ENCODE results near the gene CSMD2.
"Not testable (repeated sequence)": the region's sequence is repeated elsewhere in the genome, so short reads cannot be mapped to it uniquely, and the experiment has no call there.

CSMD2 gene

DNA sequence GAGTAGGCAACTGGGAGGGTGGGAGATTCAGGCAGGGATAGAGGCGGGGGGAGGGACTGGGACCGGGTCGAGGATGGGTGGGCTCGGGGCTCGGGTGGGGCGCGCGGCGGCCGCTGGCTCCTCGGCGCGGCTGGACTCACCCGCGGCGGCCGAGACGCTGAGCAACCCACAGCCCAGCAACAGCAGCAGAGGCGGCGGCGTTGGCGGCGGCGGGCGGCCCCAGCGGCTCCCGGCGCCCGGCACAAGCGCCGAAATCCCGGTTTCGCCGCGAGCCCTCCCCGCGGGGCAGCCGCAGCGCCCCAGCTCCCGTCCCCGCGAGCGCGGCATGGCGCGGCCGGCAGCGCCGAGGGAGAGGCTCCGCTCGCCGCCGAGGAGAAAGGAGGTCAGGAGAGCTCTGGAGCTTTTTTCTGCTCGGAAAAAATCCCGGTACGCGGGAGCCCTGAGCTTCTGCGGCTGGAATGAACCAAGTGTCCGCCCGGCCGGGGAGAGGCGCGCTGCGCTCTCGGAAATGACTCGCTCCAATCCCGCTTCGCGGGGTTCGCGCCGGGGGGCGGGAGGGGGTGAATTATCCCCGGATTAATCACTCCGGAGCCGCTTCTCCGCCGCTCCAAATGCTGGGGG is at the start of gene CSMD2:
TSS of gene CSMD2 (minus strand) at position 460 of the 621 bp plus-strand sequence. CDS start at position 327, 133 bp downstream.
- DNase-seq, result no peak

- no peak for DNase-seq
Measured at GRCh38 chr1:34213956-34214355, 48.9 kb upstream of the CSMD2 start.

DNA sequence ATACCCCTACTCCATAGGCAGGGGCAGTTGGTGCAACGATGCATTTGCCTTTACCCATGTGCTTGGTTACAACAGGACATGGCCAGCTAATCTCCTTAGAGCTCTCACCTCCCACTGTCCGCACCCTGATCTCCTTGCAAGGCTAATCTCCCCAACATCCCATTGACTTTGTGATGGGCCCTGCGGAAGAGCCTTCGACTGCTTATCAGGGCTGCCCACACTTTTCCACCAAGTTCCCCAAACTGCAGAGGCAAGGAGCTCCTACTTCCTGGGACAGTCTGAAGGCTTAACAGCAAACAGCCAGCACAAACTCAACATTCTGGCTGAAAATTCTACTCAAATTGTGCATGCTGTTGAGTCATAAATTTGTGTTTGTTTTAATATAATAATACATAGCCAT is 47.6 kb upstream of the CSMD2 start:
- DNase-seq, result no peak

- DNase-seq, result no peak
Measured at GRCh38 chr1:34199927-34200326, 34.9 kb upstream of the CSMD2 start.

DNA sequence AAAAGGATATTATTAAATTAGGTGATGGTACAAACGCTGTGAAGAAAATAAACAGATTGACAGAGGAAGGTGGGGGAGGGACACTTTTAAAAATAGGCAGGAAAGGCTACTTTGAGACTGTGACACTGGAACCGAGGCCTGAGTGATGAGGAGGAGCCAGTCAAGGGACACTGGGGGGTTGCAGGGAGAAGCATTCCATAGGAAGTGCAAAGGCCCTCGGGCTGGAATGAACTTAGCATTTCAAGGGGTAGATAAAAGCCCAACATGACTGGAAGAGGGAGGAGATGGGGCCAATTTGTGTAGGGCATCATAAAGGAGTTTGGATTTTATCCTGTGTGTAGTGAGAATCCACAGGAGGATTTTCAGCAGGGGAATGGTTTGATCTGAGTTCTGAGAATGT is 27.6 kb upstream of the CSMD2 start:
- no peak for DNase-seq

DNA sequence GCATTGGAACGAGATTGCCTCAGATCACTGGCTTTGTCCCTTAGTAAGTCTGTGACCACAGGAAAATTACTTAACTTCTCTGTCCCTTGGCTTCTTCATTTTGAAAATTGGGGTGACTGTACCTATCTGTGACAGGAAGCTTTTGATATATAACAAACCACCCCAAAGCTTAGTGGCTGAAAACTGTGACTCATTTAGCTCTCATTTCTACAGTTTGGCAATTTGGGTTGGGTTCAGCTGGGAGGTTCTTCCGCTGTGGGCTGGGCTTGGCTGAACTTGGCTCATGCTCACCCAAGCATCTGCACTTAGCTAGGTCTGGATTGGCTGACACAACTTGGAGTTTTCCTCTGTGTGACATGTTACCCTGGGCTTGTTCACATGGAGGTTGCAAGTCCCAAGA is 25.7 kb upstream of the CSMD2 start:
- DNase-seq, result no peak

DNA sequence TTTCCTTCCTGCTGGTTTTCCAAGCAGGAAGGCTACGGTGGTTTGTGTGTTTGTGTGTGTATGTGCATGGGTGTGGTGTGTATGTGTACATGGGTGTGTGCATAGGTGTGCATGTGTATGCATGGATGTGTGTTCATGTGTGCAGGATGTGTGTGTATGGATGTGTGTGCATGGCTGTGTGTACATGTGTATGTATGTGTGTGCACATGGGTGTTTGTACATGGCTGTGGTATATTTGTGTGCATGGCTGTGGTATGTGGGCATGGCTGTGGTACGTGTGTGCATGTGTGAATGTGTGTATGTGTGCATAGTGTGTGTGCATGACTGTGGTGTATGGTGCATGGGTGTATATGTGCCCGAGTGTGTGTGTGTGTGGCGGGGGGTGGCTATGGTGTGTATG is 24.0 kb upstream of the CSMD2 start:
- no peak for DNase-seq

GRCh38 chr1:34188418-34188817 is 23.4 kb upstream of the CSMD2 start:
- DNase-seq, result no peak

DNA sequence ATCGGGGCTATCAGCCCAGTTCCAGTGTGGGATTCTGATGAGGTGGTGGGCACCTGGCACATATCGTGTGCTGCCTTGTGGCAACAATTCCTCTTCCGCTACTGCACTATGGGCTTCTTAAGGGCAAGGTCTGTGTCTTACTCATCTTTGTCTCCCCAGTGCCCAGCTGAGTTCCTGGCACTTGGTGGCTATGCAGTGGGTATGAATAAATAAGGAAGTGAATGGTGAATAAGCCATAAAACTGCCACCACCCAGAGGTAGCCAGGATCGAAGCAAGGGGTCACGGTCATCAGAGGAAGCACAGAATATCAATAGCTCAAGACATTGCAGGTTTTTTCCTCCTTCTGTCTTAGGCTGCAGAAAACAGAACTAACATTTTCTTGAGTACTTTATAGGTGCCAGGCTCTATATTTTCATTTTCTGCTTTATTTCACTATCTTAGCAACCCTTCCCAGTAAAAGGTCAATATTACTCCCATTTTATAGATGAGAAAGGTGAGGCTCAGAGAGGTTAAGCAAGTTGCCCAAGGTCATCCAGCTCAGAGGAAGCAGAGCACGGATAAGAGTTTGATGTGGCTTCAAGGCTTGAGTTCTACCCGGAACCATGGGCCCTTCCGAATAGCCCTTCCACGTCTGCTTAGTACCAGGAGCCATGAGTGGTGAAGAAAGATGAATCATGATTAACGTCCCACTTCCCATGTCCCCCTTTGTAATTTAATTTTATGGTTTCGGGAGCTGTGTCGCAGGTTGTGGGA is 21.9 kb upstream of the CSMD2 start:
- no peak for DNase-seq

- not testable (repeated sequence) for DNase-seq
Measured at GRCh38 chr1:34183381-34183780, 18.4 kb upstream of the CSMD2 start.

DNA sequence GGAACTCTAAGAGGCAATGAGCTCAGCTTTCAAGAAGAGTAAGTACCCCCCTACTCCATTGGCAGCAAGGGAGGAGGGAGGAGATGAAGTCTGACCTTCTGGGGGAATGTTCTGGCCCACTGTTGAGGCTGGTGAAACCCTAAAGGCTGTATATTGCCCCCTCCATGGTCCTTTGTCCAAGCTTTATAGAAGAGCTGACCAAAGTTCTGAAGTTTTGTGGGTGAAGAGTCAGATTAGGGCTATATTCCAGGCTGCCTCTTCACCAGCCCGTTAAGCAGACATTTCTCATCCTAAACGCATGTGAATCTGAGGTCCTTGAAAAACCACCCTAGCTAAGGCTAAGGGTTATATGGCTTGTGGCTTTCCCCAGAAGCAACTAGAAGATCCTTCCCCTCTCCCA is 13.0 kb upstream of the CSMD2 start:
- DNase-seq, result no peak

DNA sequence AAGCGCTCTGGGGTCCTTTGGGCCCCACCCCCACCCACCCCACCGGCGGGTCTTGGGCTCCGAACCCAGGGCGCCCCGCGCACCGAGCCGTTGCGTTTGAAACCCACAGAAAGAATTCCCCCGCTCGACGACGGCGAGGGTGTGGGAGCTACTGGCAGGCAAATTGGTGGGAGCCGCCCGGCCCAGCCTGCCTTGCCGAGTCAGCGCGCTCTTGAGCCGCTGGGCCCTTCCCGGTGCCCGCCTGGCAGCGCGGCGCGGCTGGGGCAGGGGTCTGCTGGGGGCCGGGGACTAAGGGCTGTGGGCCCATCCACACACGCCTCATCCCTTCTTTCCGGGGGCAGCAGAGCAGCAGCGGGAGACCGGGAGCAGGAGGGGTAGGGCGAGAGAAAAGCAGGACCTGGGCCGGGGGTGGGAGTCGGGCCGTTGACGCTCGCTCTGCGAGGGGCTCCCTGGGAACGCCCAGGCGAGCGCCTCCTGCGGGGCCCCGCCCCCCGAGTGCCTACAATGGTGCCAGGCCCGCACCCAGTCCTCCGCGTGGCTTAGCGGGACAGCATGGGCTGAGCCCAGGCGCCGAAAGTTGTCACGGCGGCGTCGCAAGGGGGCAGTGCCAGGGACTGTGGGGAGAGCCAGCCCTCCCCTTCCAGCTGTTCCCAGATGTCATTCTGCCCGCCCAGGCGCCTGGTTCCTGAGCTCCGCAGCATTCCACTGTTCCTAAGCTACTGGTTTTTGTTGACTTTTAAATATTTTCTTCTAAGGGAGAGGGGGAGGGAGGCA is 12.0 kb upstream of the CSMD2 start, which contains the start of gene C1orf94:
TSS of gene C1orf94 (plus strand) at position 78 of the 774 bp plus-strand sequence. CDS start 883 bp downstream, outside the sequence.
- DNase-seq, result no peak

- DNase-seq, result no peak
Measured at GRCh38 chr1:34175744-34176143, 10.7 kb upstream of the CSMD2 start.

DNA sequence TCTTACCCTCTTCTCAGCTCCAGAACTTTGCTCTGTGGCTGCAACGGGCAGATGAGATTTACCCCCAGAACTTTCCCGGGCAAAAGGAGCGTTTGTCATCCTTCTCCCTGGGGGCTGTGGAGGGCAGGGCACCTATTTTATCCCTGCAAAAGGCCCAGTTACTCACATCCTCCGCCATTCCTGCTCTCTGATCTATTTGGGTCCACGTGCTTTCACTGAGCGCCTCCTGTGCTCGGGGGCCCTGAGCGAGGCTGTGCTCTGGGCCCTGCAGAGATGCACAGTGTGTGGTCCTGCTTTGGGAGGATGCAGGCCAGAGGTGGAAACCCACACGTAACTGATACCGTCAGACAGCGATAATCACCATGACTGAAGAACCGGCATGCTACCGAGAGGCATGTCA is 2.4 kb upstream of the CSMD2 start:
- DNase-seq, result no peak

DNA sequence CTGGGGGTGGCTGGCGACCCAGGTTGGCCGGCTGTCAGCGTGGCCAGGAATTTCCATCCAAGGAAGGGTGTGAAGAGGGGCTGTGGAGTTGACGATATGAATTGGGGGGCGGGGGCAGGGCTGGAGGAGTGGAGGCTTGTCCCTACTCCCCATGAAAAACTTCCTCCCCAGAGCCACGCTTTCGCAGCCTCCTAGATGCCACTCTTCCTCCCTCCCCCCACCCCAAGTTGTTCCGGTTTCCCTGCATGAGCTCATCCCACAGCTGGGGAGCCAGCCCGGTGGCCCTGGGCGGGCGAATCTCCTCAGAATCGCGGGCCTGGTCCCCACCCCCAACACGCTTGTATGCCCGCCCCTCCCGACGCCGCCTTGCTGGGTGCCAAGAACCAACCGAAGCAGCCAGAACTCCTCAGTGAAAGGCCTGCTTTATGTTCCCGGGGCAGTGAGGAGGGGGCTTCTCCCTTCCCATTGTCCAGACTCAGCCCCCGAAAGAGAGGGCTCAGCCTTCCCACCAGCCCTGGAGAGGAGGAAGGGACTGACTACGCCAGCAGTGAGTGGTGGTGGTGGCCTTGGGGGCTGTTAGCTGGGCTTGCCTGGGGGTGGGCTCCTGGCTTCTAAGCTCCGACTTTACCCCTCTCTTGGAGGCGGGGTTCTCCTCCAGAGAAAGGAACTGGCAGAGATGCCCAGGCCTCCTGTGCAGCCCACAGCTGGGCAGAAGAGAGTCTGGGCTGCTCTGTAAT is 1.8 kb upstream of the CSMD2 start:
- DNase-seq, result no peak

DNA sequence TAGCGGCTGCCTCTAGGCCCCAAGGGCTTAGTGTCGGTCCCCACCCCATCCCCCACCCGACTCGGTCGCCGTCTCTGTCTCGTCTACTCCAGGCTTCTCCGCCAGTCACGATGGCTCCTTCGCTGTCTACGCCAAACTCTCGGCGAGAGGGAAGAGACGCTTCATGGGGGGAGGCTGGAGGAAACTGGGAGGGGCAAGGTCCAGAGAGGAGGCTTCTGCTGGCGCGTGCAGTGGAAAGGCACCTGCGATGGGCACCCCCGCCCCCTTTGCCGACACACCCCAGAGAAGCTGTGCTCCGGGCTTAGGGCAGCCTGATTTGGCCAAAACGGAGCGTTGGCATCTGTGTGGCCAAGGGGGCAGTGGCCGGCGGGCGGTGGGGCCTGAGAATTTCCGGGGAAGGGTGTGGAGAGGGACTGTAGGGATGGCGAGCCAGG is 1.2 kb upstream of the CSMD2 start:
- DNase-seq, result no peak

DNA sequence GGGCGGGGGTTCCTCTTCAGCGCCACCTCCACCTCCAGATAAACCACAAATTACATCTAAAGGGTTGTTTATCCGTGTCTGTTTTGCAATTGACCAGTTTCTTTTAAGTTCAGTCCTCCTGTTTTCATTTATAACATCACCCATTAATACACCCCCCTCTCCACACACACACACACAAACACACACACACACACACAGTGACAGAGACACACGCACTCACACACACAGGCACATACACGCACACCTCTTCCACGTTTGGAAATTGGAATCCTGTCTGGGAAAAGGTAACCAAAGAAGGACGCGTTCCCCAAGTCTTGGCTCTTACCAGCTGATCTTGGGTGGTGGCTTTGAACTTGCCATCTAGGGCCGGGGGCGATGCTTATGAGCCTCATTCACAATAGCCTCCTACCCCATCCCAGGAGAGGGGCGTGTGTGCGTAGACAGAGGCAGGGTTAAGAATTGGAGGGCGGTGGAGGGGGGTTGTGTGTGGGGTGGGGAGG is 442 bp upstream of the CSMD2 start:
- no peak for DNase-seq

DNA sequence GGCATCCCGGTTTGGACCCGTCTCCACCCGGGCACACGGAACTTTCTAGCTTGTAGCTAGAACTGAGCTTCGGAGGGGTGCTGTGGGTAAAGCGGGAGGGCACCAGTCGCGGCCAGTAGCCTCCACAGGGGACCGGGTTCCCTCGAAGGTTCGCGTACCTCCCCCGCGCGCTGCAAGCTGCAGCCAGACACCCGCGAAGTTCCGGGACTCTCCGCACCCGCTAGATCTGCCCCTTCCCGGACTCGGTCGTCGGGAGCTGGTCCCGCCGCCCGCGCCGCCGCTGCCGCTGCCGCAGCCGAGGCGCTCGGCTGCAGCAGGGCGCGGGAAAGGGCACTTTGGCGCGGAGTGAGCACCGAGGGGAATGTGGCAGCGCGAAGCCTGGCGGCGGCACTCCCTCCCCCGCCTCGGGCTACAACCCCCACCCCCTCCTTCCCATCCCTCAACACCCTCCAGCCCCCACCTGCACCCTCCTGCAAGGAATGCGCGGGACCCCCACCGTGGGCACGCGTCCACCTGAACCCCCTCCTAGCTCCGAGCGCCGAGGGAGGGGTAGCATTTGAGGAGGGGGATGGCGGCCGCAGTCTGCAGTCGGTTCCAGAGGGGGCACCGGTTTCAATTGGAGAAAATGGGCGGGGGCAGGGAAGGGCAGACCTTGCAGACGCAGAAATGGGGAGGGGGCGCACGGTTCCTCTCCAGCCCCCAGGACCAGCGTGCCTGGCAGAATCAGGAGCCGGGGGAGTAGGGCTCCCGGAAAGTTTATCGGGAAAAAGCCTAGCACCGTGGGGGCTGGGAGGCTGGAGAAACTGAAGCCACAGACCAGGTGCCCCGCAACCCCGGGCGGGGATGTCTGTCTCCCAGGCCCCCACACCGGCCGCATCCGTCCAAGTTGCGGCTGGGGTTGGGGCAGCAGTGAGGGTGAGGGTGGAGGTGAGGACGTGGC is 968 bp downstream of the CSMD2 start:
- DNase-seq, result no peak

DNA sequence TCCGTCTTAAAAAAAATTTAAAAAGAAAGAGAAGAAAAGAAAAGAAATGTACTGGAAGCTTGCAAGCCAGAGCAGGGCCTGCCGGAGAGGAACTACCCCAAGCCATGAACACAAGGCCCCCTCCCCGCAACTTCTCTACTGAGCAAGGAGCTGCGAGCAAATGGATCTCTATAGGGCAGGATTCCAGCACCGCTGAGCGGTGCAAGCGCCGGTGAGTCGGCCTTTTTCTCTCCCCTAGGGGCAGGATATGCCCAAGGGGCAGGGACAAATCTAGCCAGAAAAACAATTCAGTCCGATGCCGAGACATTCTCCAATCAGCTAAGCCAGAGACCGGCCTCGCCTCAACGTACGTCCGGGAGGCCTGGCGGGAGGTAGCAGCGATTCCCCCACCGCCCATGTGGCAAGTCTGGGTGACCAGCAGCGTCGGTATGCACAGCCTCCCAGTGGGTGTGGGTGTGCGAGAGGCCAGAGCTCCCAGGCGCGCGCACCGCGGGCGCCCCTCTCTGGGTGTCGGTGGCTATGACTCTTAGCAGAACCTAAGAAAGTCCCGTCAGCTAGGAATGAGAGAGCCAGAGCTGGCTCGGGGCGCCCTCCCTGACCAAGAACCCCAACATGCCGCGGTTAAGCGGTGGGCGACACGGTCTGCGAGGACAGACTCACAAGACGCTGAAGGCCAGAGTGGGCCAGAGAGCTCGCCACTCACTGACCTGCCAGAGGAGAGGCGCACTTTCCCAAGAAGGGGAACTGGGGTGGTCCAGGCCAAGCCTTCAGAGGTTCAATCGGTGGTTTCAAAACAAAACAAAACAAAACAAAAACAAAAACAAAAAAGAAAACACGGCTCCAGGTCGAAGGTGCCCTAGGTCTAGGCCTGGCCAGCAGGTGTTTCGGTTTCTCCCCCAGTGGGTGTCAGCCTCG is 1.9 kb downstream of the CSMD2 start:
- DNase-seq, result peak; percentile 64

DNA sequence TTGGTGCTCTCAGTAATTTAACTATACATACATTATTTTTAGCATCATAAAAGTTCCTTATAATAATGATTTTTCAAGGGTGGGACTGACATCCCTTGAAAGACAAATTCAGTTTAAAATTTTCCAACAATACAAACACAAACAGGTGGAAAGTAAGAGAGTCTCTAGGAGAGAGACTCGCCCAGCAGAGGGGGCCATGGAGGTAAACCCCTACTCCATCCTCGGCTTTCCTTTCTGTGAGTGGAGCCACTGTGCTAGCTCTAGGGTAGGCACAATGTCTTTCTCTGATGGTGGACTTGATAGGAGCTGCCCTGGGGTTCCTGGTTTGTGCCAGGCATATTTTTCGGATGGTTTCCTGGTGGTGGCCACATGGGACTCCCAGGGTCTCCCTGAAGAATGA is 8.3 kb downstream of the CSMD2 start:
- no peak for DNase-seq

DNA sequence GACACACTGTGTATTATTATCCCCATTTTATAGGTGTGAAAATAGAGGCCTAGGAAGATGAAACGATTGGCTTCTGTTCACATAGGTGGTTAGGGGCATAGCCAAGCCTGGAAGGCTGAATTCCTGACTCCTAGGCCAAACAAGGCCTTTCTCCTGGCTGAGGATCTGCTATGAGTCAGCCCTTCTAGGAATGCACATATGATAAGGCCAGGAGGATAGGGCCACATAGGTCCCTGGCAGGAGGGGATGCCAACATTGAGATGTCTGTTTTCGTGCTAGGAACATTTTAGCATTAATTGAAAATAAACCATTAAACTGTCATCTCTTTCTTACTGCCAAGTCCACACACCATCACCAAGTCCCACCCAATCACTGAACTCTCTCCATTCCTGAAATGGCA is 9.2 kb downstream of the CSMD2 start:
- no peak for DNase-seq
